Activated T-cell treated with anti-CD3 and anti-CD28 coated beads for 48 hours (primary cell): Measurements from ENCODE around the gene SAPCD1.

Source experiments
- DNase-seq: peaks from one replicate; pipeline ENCODE4 v3.0.0-alpha.2; 2020; ENCODE audit warnings: low read depth

SAPCD1 gene

DNA sequence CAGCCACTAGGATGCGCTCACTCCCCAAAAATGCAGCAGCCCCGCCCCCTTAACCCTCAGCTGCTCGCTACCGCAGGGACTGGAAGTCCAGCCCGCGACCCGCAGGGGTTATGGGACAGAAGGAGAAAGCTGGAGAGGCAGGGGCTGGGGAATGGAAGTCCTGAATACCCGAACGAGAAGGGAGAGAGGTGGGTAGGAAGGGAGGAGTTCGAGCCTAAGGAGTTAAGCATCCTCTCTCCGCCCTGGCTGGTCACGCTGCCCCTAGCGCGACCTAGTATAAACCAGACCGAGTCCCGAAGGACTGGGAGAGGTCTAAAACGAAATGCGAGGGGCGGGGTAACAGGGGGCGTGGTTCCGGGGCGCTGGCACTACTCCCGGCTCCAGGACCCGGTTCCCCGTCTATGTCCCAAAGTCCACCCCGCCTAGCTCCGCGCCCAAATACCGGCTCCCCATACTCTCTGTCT is 32.9 kb upstream of the SAPCD1 start:
- peak; percentile 74 for DNase-seq

DNA sequence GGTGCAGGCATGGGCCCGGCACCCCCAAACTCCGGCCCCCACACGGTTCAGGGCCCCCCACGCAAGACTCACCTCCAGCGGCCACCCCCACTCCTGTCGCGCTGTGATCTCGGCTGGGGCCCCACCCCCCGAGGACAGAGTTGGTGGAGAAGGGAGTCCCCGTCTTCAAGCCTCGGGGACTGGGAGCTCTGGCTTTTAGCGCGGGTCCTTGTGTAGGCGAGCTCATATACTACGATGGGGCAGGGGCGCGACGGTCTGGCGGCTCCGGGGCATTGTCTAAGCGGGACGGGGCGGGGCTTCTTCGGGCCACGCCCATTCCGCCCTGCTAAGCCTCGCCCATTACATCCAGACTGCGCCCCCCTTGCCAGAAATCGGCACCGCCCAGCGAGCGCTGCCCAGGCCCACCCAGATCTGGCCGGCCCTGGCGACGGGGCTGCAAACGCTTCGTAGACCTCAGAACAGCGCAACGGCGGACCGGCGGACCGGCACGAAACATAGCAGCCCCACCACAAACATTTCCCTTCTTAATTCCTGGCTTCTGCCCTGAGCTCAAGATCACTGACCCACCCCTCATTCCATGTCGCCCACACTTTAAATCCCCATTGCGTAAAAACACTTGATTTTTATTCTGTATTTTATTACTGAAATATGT is 32.4 kb upstream of the SAPCD1 start:
- peak; percentile 64 for DNase-seq

GRCh38 chr6:31730631-31731086 is 31.8 kb upstream of the SAPCD1 start:
- no peak for DNase-seq

GRCh38 chr6:31732029-31732428 is 30.4 kb upstream of the SAPCD1 start:
- no peak for DNase-seq

GRCh38 chr6:31733734-31734133 is 28.7 kb upstream of the SAPCD1 start:
- DNase-seq: no peak

DNA sequence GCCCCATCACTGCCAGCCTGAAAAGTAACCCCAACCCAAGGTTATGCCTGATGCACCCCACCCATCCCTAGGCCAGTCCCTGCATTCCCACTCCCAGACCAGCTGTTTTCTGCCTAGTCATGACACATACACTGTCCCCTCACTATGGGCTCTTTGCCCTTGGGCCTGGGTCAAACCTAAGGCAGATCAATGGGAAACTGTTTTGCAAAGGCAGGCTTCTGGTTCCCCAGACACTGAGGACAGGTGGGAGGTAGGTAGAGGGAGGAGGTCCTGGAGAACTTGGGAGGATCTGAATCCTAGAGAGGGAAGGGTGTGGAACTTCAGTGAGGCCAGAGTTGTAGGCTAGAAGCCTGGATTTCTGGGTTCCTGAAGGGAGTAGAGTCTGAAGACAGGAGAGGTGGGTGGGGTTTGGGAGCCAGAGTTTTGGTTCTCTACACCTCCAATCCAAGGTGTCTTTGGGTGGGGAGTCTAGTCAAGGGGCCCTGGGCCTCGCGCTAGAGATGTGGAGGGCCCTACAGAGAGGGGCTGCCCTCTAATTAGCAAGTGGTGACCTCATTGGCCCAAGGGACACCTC is 28.1 kb upstream of the SAPCD1 start:
- DNase-seq: no peak

- DNase-seq: no peak
Observed at GRCh38 chr6:31734821-31735406, 27.5 kb upstream of the SAPCD1 start.

DNA sequence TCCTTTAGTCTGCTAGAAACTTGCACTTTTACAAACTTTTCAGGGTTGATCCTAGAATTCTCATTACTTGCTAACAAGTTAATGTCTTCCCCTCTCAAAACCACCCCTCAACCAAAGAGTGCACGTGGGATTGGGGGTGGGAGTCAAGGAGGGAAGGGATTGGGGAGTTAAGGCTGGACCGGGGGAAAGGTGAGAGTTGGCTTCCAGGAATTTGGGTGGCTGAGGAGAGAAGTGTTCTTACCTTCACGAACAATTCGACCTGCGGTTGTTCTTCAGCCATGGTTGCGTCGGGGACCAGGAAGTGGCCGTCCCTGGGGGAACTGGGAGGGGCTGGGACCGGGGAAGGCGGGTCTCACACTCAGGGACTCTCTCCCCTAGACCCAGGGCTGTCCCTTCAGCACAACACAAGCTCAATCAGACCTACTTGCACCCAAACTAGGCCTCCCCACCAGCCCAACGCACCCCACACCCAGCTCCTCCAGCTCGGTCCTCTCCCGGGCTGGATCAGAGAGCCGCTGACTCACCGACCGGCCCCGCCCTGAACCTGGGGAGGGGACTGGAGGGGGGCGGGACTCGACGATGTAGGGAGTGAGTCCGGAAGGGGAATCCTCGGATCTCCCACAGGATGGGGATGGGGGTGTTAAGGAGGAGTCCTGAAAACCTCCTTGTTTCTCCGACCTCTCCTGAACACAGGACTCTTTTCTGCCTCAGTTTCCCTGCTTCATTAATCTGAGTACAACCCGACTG is 26.3 kb upstream of the SAPCD1 start, which contains the start of gene CLIC1:
Gene CLIC1 (minus strand): TSS at position 510 of the 747 bp plus-strand sequence. CDS start 230 bp downstream, at position 280.
- DNase-seq: peak; percentile 78

DNA sequence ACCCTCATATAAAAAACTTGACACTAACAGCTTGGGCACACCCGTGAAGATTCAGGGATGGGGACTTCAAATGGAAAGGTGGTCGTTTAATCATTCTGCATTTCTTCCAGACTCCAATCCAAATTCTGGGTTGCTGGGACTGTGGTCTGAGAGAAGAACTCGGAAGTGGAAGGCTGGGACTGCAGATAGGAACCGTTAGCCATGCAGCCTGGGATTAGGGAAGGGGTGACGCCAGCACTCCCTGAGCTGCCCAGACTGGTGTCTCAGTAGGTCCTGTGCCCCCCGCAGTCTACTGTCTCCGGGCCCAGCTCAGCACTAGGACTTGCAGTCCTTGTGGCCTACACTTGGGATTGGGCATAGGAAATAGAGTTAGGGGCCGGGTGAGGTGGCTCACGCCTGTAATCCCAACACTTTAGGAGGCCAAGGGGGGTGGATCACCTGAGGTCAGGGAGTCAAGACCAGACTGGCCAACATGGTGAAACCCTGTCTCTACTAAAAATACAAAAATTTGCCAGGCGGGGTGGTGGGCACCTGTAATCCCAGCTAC is 25.6 kb upstream of the SAPCD1 start:
- no peak for DNase-seq

GRCh38 chr6:31737315-31737990 is 25.0 kb upstream of the SAPCD1 start:
- DNase-seq: no peak

- DNase-seq: peak; percentile 50
Observed at GRCh38 chr6:31737991-31738979, 24.2 kb upstream of the SAPCD1 start.

DNA sequence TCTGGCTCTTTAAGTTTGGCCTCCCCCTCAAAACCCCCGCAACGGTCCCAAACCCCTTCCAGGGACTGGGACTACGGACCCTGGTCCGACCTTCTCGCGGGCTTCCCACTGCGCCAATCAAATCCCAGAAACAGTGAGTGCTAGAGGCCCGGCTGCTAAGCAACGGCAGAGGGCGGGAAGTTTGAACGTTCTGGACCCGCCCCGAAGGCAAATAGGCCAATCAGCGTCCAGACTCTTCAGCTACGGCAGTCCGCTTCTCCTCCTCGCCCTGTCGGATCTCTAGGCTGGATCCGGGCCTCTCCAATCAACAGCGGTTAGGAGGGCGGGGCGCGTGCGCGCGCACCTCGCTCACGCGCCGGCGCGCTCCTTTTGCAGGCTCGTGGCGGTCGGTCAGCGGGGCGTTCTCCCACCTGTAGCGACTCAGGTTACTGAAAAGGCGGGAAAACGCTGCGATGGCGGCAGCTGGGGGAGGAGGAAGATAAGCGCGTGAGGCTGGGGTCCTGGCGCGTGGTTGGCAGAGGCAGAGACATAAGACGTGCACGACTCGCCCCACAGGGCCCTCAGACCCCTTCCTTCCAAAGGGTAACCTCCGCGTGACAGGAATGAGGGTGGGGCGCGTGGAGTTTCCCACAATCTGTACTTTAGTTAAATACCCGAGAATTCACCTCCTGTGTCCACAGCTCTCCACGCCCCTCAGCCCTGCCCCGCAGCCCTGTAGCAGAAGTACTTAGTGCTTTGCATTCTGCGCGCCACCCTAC is 22.6 kb upstream of the SAPCD1 start, which contains the start of gene MSH5:
Gene MSH5 (plus strand): TSS at position 367 of the 758 bp plus-strand sequence. CDS start 462 bp downstream, outside the sequence.
- peak; percentile 97 for DNase-seq

GRCh38 chr6:31740397-31741223 is 21.8 kb upstream of the SAPCD1 start:
- no peak for DNase-seq

DNA sequence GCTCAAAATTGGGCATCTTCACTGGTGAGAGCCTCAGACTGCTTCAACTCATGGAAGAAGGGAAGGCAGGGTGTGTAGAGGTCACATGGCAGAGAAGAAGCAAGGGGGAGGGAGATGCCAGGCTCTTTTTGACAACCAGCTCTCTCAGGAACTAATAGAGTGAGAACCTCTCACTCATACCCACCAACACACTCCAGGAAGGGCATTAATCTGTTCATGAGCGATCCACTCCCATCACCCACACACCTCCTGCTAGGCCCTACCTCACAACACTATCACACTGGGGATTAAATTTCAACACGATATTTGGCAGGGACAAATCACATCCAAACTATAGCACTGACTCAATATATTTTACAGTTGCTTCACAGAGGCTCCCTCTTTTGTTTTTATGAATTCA is 20.6 kb upstream of the SAPCD1 start:
- DNase-seq: no peak

- DNase-seq: no peak
Observed at GRCh38 chr6:31742894-31743293, 19.6 kb upstream of the SAPCD1 start.

- no peak for DNase-seq
Observed at GRCh38 chr6:31744422-31744821, 18.0 kb upstream of the SAPCD1 start.

- DNase-seq: no peak
Observed at GRCh38 chr6:31749301-31750036, 13.0 kb upstream of the SAPCD1 start.
